IPS DF 6.9 (cell line): ENCODE data around the gene ANAPC15.
"Not testable (repeated sequence)": the region's sequence is repeated elsewhere in the genome, so short reads cannot be mapped to it uniquely, and the experiment has no call there.

ENCODE experiments used
- DNase-seq: peaks from one replicate; pipeline ENCODE4 v3.0.0-alpha.2; 2013; ENCODE audit warnings: low read depth, low spot score
- H3K27ac ChIP-seq: one replicate; pipeline ENCODE4 v1.5.1; 2013; ENCODE audit warnings: low read length, control low read depth
- H3K27me3 ChIP-seq: 2 replicates; pipeline ENCODE4 v1.6.1; 2013; ENCODE audit warnings: mild to moderate bottlenecking, low read length; ENCODE audit not compliant: control insufficient read depth, insufficient read depth
- H3K36me3 ChIP-seq: 2 replicates; pipeline ENCODE4 v1.6.1; 2013; ENCODE audit warnings: low read length; ENCODE audit not compliant: control insufficient read depth, insufficient read depth
- H3K4me1 ChIP-seq: 2 replicates; pipeline ENCODE4 v1.6.1; 2013; ENCODE audit warnings: low read length; ENCODE audit not compliant: control insufficient read depth, insufficient read depth
- H3K4me3 ChIP-seq: 2 replicates; pipeline ENCODE4 v1.5.1; 2013; ENCODE audit warnings: mild to moderate bottlenecking, low read length
- H3K9me3 ChIP-seq: 2 replicates; pipeline ENCODE4 v1.6.1; 2013; ENCODE audit warnings: low read length, inconsistent platforms; ENCODE audit not compliant: control insufficient read depth, insufficient read depth
- WGBS: extraction: QIAGEN DNeasy Blood & Tissue Kit; methylation state at CpG from one replicate; pipeline ENCODE4 v1.1.7; 2013; ENCODE audit warnings: mixed read lengths, missing lambda C conversion rate; ENCODE audit not compliant: insufficient read length, insufficient coverage; 5-methylcytosine and 5-hydroxymethylcytosine counted together

Gene ANAPC15

DNA sequence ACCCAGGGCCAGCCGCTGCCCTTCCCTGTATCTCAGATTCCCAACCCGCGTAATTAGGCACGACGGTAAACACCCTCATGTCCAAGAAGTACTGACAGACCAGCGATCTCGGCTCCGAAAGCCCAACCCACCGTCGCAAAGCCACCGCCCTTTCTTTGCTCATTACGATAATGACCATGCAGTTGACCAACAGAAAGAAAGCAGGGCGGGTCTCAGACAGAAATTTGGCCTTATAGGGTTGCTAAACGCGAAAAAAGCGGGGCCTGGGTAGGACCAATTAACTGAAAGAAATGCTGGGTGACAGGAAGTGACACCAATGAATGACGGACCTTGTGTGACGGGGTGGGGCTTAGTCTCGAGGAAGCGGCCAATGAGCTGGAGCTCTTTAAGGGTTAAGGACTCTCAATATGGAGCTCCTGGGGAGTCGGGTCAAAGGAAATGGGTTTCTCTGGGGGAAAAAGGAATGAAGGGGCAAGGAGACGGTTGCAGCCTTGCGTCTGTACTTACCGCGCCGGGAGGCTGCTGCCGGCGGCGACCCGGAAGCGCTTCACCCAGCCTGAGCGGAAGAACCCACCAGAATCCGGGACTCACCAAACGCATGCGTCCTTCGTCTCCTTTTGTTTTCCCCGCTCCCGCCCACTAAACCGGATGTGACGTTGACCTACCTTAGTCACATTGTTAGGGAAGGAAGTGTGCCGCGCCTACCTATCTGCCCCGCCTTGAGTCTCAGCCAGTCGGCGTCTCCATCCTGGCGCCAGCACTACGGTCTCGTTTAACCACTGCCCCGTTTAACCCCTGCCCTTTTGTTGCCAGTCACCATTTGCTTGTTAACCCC is at the start of gene ANAPC15:
Gene ANAPC15, minus strand, starts transcription at position 553 of the 835 bp plus-strand sequence. CDS start 1,419 bp downstream, outside the sequence.
- WGBS: no CpG with 5 or more reads among the region's 49 CpGs
- peaks cover 3% of the 10 kb centered on the region; the same call in 1 of the 2 replicates for H3K4me1 ChIP-seq
- peak; percentile 97 for DNase-seq
- no peaks in the 10 kb centered on the region for H3K36me3 ChIP-seq
- H3K9me3 ChIP-seq: no peaks in the 10 kb centered on the region
- H3K4me3 ChIP-seq: peak within 1 kb of the TSS; percentile 93
- no peak within 1 kb of the TSS for H3K27ac ChIP-seq
- H3K27me3 ChIP-seq: no peaks in the 10 kb centered on the region

DNA sequence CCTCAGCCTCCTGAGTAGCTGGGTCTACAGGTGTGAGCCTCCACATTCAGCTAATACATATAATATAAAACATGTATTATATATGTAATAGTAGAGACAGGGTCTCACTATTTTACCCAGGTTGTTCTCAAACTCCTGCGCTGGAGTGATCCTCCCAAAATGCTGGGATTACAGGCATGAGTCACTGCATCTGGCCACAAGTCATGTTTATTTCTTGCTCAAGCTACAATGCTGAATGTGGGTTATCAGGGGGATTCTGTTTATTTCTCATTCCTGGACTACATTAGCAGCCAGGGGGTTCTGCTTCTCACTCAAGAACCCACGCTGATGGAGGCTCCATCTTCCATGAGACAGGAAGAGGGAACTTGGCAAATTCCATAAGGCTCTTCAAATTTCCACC is 47.8 kb upstream of the ANAPC15 start:
- H3K27ac ChIP-seq: no peak overlapping the region
- no peaks in the 10 kb centered on the region for H3K27me3 ChIP-seq
- no CpG with 5 or more reads among the region's 2 CpGs for WGBS
- H3K9me3 ChIP-seq: no peaks in the 10 kb centered on the region
- no peaks in the 10 kb centered on the region for H3K4me1 ChIP-seq
- H3K36me3 ChIP-seq: no peaks in the 10 kb centered on the region
- H3K4me3 ChIP-seq: no peak overlapping the region
- DNase-seq: no peak

- Histone ChIP-seq H3K9me3 (no peaks in the 10 kb centered on the region), H3K4me1 (no peaks in the 10 kb centered on the region), H3K27me3 (no peaks in the 10 kb centered on the region), H3K4me3 (no peak overlapping the region), H3K36me3 (no peaks in the 10 kb centered on the region), H3K27ac (no peak overlapping the region)
- no peak for DNase-seq
- WGBS: no CpG with 5 or more reads among the region's 4 CpGs
Measured at GRCh38 chr11:72157131-72157530, 44.6 kb upstream of the ANAPC15 start.

DNA sequence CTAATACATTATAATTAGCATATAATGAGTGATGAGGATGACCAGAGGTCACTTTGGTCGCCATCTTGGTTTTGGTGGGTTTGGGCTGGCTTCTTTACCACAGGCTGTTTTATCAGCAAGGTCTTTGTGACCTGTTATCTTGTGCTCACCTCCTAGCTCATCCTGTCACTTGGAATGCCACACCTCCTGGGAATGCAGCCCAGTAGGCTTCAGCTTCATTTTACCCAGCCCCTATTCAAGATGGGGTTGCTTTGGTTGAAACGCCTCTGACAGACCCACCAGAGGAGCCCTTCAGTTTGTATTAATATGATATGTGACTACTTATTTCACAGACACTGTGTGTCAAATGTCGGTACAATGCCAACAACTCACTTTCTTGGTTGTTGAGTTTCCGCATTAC is 43.3 kb upstream of the ANAPC15 start:
- Histone ChIP-seq H3K27ac (no peak overlapping the region), H3K4me1 (no peaks in the 10 kb centered on the region), H3K4me3 (no peak overlapping the region), H3K27me3 (no peaks in the 10 kb centered on the region), H3K9me3 (no peaks in the 10 kb centered on the region), H3K36me3 (no peaks in the 10 kb centered on the region)
- whole genome bisulfite sequencing: no CpG with 5 or more reads among the region's 4 CpGs
- DNase-seq: no peak

DNA sequence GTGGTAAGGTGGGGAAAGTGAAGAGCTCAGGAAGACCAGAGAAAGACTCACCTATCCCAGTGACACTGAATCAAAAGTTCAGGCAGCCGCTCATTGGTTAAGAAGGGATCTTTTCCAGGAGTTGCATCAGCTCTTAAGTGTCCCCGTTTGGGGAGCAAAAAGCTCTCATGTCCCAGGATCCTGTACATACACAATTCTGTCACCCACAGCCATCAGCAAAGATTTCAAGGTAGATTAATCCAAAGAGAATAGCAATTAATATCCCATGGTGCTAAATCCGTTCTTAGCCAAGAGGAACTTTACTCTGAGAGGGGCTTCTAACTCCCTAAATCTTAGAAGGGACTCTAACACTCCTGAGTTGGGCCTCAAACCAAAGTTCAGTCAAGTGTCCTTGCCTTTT is 42.3 kb upstream of the ANAPC15 start:
- Histone ChIP-seq H3K4me3 (no peak overlapping the region), H3K9me3 (no peaks in the 10 kb centered on the region), H3K27ac (no peak overlapping the region), H3K27me3 (no peaks in the 10 kb centered on the region), H3K4me1 (no peaks in the 10 kb centered on the region), H3K36me3 (no peaks in the 10 kb centered on the region)
- DNase-seq: no peak
- no CpG with 5 or more reads among the region's 3 CpGs for WGBS

DNA sequence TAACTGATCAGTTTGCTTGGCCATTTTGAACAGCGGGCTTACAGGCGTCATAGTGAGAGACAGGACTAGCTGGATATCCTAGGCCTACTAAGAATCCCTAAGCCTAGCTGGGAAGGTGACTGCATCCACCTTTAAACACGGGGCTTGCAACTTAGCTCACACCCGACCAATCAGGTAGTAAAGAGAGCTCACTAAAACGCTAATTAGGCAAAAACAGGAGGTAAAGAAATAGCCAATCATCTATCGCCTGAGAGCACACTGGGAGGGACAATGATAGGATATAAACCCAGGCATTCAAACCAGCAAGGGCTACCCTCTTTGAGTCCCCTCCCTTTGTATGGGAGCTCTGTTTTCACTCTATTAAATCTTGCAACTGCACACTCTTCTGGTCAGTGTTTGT is 41.4 kb upstream of the ANAPC15 start:
- not testable (repeated sequence) for H3K27ac ChIP-seq, H3K9me3 ChIP-seq, H3K4me1 ChIP-seq, H3K4me3 ChIP-seq, H3K36me3 ChIP-seq, H3K27me3 ChIP-seq, DNase-seq
- WGBS: no CpG with 5 or more reads among the region's 6 CpGs

DNA sequence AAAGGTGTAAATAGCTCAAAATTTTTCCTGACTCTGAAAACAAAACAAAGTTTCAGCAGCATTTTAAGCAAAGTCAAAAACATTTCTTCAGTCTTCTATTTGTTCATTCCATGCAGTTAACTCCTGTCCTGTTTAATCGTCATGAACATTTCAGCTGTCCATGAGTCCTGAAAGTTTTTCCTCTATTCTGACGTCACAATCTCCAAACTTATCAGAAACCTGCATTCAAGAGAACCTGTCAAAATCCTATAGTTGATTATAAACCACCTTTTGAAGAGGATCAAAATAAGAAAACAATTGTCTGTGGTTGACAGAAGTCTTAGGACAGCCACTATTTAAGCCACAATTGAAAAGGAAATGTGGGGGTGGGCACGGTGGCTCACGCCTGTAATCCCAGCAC is 38.4 kb upstream of the ANAPC15 start:
- Histone ChIP-seq H3K27me3 (no peaks in the 10 kb centered on the region), H3K36me3 (no peaks in the 10 kb centered on the region), H3K4me1 (no peaks in the 10 kb centered on the region), H3K9me3 (no peaks in the 10 kb centered on the region), H3K4me3 (no peak overlapping the region), H3K27ac (no peak overlapping the region)
- no peak for DNase-seq
- no CpG with 5 or more reads among the region's 4 CpGs for WGBS

DNA sequence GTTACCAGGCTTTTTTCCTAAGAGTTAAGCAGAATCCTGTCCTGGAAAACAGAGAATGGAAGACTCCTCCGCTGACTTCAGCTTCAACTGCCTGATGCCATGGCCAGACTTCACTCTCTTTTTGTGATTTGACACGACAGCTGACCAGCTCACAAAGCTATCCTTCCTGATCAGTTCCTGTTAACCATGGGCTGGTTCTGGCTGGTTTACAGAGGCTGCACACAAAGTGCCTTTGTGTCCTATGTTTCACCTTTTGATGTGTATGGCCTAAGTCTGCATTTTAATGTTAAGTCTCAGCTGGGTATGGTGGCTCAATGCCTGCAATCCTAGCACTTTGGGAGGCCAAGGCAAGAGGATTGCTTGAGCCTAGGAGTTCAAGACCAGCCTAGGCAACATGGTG is 34.1 kb upstream of the ANAPC15 start:
- H3K36me3 ChIP-seq: no peaks in the 10 kb centered on the region
- no peak overlapping the region for H3K27ac ChIP-seq
- no peaks in the 10 kb centered on the region for H3K4me1 ChIP-seq
- H3K27me3 ChIP-seq: no peaks in the 10 kb centered on the region
- DNase-seq: no peak
- WGBS: no CpG with 5 or more reads among the region's 2 CpGs
- no peak overlapping the region for H3K4me3 ChIP-seq
- H3K9me3 ChIP-seq: no peaks in the 10 kb centered on the region

GRCh38 chr11:72144807-72145565 is 32.5 kb upstream of the ANAPC15 start:
- no peak overlapping the region for H3K27ac ChIP-seq
- no peak overlapping the region for H3K4me3 ChIP-seq
- H3K27me3 ChIP-seq: no peaks in the 10 kb centered on the region
- no peaks in the 10 kb centered on the region for H3K36me3 ChIP-seq
- no peaks in the 10 kb centered on the region for H3K4me1 ChIP-seq
- no peak for DNase-seq
- no peaks in the 10 kb centered on the region for H3K9me3 ChIP-seq
- WGBS: no CpG with 5 or more reads among the region's 4 CpGs

DNA sequence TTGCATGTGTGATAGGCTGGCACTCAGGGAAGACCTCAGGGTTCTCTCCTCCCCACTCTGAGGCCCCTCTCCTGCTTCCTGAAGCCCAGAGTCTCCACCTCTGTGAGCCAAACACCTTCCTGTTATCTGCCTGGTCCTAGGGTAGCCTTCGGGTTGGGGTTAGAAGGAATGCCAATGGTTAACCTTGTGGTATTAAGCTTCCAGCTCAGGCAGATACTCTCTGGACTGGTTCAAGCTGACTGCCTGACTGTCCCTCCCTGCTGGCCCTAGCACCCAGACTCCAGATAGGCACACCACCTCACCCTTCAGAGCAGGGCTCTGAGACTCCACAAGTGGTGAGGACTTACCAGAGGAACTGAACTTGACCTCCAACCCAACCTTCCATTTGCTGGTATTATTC is 30.0 kb upstream of the ANAPC15 start:
- H3K4me1 ChIP-seq, DNase-seq, H3K4me3 ChIP-seq, H3K9me3 ChIP-seq, H3K27me3 ChIP-seq, H3K27ac ChIP-seq, H3K36me3 ChIP-seq: not testable (repeated sequence)
- no CpG with 5 or more reads among the region's 1 CpG for WGBS
